Cardiac fibroblast (primary cell): ENCODE results near the gene HES1.
A peak's percentile ranks its signal among the peaks of the same experiment; 100 is the strongest.
"Not testable (repeated sequence)": the region's sequence is repeated elsewhere in the genome, so short reads cannot be mapped to it uniquely, and the experiment has no call there.

Experiments
- DNase-seq, 2 donors: peaks; one replicate each; pipeline versions ENCODE4 v3.0.0 to v3.0.0-alpha.2; 2010; ENCODE audit warnings: low read depth in 2 of 2
- H3K4me3 ChIP-seq, 2 donors: replicated peaks in 1 of 2; 1 replicate in 1 of 2; 2 replicates in 1 of 2; pipeline ENCODE4 v1.5.1; 2011; ENCODE audit warnings: low read depth in 2 of 2, low read length in 2 of 2, mild to moderate bottlenecking in 2 of 2, moderate library complexity in 1 of 2
- TF ChIP-seq, protein P1 (sequence below): IDR thresholded peaks from one replicate; pipeline ENCODE4 v1.5.1; 2011; ENCODE audit warnings: low read depth, mild to moderate bottlenecking, low read length, inconsistent platforms

The HES1 gene, protein sequence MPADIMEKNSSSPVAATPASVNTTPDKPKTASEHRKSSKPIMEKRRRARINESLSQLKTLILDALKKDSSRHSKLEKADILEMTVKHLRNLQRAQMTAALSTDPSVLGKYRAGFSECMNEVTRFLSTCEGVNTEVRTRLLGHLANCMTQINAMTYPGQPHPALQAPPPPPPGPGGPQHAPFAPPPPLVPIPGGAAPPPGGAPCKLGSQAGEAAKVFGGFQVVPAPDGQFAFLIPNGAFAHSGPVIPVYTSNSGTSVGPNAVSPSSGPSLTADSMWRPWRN

DNA sequence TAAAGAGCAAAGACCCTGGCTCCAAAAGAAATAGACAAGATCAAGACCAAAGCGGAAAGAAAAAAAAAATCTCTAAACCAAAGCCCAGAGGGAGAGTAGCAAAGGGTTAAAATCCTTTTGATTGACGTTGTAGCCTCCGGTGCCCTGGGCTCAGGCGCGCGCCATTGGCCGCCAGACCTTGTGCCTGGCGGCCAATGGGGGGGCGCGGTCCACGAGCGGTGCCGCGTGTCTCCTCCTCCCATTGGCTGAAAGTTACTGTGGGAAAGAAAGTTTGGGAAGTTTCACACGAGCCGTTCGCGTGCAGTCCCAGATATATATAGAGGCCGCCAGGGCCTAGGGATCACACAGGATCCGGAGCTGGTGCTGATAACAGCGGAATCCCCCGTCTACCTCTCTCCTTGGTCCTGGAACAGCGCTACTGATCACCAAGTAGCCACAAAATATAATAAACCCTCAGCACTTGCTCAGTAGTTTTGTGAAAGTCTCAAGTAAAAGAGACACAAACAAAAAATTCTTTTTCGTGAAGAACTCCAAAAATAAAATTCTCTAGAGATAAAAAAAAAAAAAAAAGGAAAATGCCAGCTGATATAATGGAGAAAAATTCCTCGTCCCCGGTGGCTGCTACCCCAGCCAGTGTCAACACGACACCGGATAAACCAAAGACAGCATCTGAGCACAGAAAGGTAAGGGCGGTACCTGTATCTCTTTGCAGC is at the start of gene HES1:
Gene HES1 (plus strand): TSS at position 343 of the 713 bp plus-strand sequence. CDS start 233 bp downstream, at position 576.
- DNase-seq, result peak; percentile 98 to 99
- TF ChIP-seq, protein P1, sequence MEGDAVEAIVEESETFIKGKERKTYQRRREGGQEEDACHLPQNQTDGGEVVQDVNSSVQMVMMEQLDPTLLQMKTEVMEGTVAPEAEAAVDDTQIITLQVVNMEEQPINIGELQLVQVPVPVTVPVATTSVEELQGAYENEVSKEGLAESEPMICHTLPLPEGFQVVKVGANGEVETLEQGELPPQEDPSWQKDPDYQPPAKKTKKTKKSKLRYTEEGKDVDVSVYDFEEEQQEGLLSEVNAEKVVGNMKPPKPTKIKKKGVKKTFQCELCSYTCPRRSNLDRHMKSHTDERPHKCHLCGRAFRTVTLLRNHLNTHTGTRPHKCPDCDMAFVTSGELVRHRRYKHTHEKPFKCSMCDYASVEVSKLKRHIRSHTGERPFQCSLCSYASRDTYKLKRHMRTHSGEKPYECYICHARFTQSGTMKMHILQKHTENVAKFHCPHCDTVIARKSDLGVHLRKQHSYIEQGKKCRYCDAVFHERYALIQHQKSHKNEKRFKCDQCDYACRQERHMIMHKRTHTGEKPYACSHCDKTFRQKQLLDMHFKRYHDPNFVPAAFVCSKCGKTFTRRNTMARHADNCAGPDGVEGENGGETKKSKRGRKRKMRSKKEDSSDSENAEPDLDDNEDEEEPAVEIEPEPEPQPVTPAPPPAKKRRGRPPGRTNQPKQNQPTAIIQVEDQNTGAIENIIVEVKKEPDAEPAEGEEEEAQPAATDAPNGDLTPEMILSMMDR, result no peak
- H3K4me3 ChIP-seq, result peak within 1 kb of the TSS; percentile 69 to 74

DNA sequence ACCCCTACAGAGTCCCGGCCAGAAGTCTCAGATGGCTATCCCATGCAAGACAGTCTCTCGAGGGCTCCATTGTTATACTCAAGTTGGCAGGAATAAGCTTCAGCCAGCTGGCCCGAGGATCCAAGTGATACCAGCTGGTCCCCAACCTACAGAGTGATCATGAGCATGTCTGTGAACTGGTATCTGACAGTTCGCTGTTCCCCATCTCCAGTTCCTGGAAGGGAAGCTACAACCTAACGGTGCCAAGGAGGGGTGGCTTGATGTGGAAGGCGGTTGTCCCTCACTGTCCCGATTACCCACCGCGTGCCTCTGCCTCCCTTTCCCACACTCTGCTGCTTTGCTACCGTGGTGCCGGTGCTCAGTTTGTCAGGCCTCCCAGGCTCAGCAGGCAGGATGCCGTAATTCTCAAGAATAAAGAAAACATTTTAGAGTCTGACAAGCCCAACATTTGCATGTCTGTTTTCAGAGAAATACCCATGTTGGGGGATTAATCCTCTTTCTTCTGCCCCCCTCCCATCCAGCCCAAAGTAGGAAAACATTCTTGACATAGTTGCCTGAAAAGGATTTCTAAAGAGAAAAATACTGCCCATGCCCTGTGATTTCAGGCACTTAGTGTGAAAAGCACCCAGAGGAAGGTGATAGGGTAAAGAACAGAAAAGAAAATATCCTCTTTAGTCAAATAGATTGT is 49.4 kb upstream of the HES1 start:
- DNase-seq, result no peak
- TF ChIP-seq, protein P1, result no peak
- no peak overlapping the region for H3K4me3 ChIP-seq

DNA sequence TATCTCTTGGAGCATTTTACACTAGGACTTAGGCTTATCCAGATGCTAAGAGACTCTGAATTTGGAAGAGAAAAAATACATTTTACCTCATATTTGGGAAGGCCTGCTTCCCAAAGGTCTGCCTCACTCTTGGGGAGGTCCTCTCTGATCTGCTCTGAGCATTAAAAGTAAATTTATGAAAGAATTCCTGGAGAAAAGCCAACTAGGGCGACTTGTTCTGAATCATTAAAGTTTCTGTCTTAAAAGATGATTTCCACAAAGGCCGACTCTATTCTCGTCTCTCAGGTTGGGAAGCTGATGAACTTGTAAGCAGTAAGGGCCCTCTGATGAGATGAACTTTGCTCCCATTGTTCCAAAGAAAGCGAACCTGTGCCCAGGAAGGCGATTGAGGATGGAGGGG is 48.7 kb upstream of the HES1 start:
- no peak for DNase-seq
- H3K4me3 ChIP-seq, result no peak overlapping the region
- TF ChIP-seq, protein P1, result no peak

DNA sequence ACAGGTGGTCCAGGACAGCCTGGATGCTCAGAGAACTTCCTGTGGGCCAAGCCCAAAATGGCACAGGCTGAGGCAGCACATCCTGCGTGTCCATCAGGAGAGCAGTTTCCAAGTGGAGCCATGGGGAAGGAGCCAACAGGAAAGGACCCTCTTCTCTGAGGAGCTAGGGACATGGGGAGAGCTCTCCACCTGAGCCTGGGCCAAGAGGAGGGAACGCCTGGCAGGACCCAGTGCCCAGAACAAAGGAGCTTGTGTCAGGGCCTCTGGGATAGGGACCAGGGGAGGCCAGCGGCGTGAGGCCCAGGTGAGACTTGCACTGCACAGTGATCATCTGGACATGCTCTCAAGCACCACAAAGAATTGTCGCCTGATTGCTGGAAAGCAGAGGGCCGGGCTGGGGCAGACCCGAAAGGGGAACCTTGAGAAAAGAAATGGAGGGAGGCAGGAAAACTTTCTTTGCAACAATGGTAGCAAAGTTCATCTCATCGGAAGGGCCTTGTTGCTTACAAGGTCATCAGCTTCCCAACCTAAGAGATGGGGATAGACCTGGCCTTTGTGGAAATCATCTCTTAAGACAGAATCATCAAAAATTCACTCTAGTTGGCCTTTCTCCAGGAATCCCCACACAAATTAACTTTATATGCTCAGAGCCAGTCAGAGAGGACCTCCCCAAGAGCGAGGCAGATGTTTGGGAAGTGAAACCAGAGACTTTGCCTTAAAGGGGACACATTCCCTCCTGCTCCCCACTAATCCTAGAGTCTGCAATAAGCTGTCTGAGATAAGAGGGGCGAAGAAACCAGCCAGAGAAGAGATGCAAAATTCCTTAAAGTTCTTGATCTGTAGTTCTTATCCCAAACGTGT is 47.7 kb upstream of the HES1 start:
- TF ChIP-seq, protein P1, result no peak
- DNase-seq, result no peak
- H3K4me3 ChIP-seq, result no peak overlapping the region

DNA sequence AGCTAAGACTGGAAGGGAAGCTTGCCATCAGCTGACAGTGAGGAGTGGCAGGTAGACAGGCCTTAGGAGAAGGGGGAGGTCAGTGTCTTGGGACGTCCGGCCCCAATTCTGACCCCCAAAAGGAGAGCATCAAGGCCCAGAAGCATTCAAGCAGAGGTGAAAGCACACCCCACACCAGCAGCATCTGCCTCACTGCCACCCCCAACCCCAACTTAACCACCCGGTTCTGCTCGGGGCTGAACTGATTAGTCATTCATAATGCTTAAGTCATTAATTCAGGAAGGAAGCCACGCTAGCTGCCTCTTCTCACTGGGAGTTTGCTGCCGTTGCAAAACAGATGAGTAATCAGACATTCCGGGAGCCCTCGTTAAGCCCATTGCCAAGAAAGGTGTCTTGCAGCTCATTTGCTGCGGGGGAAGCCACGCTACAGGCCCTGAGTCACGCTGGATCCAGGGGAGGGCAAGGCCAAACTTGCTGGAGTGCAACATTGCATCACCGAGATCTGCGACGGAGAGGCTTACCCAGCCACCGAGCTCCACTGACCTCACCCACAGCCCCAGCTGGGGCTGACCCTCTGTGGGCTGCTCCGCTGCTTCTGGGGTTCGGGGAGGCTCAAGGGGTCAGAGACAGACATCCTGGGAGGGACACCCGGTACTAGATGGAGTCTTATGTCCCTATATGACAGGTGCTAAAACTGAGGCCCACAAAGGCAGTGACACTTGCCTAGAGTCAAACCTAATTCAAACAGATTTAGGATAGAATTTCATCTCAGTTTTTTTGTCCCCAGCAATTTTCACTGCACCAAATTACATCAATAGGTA is 46.4 kb upstream of the HES1 start:
- peak; percentile 99 for DNase-seq
- TF ChIP-seq, protein P1, result no peak
- H3K4me3 ChIP-seq, result no peak overlapping the region

DNA sequence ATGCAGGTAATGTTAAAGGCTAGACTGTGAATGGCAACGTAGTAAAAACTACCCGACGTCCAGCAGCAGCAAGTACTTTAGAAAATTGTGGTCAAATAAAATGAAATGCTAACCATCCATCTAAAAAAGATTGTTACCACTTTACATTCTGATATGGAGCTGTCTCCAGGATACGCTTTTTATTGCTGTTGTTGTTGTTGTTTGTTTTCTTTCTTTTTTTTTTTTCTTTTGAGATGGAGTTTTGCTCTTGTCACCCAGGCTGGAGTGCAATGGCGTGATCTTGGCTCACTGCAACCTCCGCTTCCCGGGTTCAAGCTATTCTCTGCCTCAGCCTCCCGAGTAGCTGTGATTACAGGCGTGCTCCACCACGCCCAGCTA is 45.8 kb upstream of the HES1 start:
- DNase-seq, H3K4me3 ChIP-seq: not testable (repeated sequence)
